GM21717 (cell line): ENCODE data around the gene PPL.
A peak's percentile ranks its signal among the peaks of the same experiment; 100 is the strongest.
"Not testable (repeated sequence)": the region's sequence is repeated elsewhere in the genome, so short reads cannot be mapped to it uniquely, and the experiment has no call there.

ENCODE experiments used
- ATAC-seq: cut with Tn5 transposase; IDR thresholded peaks from one replicate; pipeline ENCODE4 v1.9.1; 2021; ENCODE audit warnings: mild to moderate bottlenecking, moderate library complexity; ENCODE audit not compliant: unreplicated experiment

PPL gene

GRCh38 chr16:4936991-4937781 lies at the start of gene PPL:
TSS of gene PPL (minus strand) at chr16:4937148. CDS start at chr16:4937045, 103 bp downstream.
- ATAC-seq = no peak

GRCh38 chr16:4984174-4984990 lies 47.4 kb upstream of the PPL start:
- no peak for ATAC-seq

GRCh38 chr16:4982056-4982867 lies 45.3 kb upstream of the PPL start:
- no peak for ATAC-seq

GRCh38 chr16:4981473-4981872 lies 44.5 kb upstream of the PPL start:
- ATAC-seq = no peak

GRCh38 chr16:4980691-4981090 lies 43.7 kb upstream of the PPL start:
- ATAC-seq = no peak

- ATAC-seq = no peak
Measured at GRCh38 chr16:4979736-4980660, 43.0 kb upstream of the PPL start.

GRCh38 chr16:4979164-4979563 lies 42.2 kb upstream of the PPL start:
- no peak for ATAC-seq

GRCh38 chr16:4976611-4977145 lies 39.7 kb upstream of the PPL start:
- ATAC-seq = no peak

- peak; percentile 86 for ATAC-seq
Measured at GRCh38 chr16:4976079-4976478, 39.1 kb upstream of the PPL start.

GRCh38 chr16:4972938-4973587 lies 36.1 kb upstream of the PPL start:
- ATAC-seq = no peak

GRCh38 chr16:4970010-4970409 lies 33.1 kb upstream of the PPL start:
- ATAC-seq = no peak

GRCh38 chr16:4968879-4969483 lies 32.0 kb upstream of the PPL start:
- ATAC-seq = no peak

- not testable (repeated sequence) for ATAC-seq
Measured at GRCh38 chr16:4968278-4968677, 31.3 kb upstream of the PPL start.

GRCh38 chr16:4966736-4967453 lies 29.9 kb upstream of the PPL start:
- no peak for ATAC-seq

GRCh38 chr16:4963527-4963926 lies 26.6 kb upstream of the PPL start:
- not testable (repeated sequence) for ATAC-seq

- no peak for ATAC-seq
Measured at GRCh38 chr16:4962716-4963115, 25.8 kb upstream of the PPL start.

- no peak for ATAC-seq
Measured at GRCh38 chr16:4960579-4960978, 23.6 kb upstream of the PPL start.
